ENCODE results near the gene SERP2.

DNA sequence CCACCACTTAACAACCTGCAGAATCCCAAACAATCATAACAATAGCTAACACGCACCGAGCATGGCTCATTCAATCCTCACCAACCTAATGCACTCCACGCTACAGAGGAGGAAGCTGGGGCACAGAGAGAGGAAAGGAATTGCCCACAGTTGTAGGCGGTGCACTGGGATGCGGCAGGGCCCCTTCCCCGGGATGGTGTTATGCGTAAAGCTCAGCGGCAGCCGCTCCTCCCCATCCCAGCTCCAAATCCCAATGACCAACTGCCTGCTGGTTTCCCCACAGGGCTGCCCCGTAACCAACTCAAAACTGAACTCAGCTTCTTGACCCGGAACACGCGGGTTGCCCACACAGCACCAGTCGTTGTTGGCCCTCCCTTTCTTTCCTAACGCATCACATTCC lies 42.2 kb downstream of the SERP2 start:
- TF ChIP-seq ZKSCAN3 (CRISPR knock-in tag; IDR thresholded peaks at IDR 0.05) (no peak), MCM7 (IDR thresholded peaks at IDR 0.05) (no peak), STAG1 (CRISPR knock-in tag; IDR thresholded peaks at IDR 0.05; ENCODE audit: borderline replicate concordance) (no peak), TAF1 (IDR thresholded peaks at IDR 0.05; ENCODE audit: control insufficient read depth, extremely low read depth, insufficient read depth, low read length, severe bottlenecking) (no peak)
- TF ChIP-seq, protein P1, sequence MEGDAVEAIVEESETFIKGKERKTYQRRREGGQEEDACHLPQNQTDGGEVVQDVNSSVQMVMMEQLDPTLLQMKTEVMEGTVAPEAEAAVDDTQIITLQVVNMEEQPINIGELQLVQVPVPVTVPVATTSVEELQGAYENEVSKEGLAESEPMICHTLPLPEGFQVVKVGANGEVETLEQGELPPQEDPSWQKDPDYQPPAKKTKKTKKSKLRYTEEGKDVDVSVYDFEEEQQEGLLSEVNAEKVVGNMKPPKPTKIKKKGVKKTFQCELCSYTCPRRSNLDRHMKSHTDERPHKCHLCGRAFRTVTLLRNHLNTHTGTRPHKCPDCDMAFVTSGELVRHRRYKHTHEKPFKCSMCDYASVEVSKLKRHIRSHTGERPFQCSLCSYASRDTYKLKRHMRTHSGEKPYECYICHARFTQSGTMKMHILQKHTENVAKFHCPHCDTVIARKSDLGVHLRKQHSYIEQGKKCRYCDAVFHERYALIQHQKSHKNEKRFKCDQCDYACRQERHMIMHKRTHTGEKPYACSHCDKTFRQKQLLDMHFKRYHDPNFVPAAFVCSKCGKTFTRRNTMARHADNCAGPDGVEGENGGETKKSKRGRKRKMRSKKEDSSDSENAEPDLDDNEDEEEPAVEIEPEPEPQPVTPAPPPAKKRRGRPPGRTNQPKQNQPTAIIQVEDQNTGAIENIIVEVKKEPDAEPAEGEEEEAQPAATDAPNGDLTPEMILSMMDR (IDR thresholded peaks at IDR 0.05 in 2 of 3, conservative IDR thresholded peaks at IDR 0.05 in 1 of 3; ENCODE audit: insufficient read depth in 2 of 3, low read depth in 1 of 3, low read length in 3 of 3) = no peak
- TF ChIP-seq, protein P2, sequence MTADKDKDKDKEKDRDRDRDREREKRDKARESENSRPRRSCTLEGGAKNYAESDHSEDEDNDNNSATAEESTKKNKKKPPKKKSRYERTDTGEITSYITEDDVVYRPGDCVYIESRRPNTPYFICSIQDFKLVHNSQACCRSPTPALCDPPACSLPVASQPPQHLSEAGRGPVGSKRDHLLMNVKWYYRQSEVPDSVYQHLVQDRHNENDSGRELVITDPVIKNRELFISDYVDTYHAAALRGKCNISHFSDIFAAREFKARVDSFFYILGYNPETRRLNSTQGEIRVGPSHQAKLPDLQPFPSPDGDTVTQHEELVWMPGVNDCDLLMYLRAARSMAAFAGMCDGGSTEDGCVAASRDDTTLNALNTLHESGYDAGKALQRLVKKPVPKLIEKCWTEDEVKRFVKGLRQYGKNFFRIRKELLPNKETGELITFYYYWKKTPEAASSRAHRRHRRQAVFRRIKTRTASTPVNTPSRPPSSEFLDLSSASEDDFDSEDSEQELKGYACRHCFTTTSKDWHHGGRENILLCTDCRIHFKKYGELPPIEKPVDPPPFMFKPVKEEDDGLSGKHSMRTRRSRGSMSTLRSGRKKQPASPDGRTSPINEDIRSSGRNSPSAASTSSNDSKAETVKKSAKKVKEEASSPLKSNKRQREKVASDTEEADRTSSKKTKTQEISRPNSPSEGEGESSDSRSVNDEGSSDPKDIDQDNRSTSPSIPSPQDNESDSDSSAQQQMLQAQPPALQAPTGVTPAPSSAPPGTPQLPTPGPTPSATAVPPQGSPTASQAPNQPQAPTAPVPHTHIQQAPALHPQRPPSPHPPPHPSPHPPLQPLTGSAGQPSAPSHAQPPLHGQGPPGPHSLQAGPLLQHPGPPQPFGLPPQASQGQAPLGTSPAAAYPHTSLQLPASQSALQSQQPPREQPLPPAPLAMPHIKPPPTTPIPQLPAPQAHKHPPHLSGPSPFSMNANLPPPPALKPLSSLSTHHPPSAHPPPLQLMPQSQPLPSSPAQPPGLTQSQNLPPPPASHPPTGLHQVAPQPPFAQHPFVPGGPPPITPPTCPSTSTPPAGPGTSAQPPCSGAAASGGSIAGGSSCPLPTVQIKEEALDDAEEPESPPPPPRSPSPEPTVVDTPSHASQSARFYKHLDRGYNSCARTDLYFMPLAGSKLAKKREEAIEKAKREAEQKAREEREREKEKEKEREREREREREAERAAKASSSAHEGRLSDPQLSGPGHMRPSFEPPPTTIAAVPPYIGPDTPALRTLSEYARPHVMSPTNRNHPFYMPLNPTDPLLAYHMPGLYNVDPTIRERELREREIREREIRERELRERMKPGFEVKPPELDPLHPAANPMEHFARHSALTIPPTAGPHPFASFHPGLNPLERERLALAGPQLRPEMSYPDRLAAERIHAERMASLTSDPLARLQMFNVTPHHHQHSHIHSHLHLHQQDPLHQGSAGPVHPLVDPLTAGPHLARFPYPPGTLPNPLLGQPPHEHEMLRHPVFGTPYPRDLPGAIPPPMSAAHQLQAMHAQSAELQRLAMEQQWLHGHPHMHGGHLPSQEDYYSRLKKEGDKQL (CRISPR knock-in tag; IDR thresholded peaks at IDR 0.05; ENCODE audit: borderline replicate concordance) = no peak

All from K562 (cell line).